H1 (cell line): Measurements from ENCODE around the gene ZNF526. TPM values are rescaled to one million over a fixed set of nuclear protein-coding genes. Genes with fewer than 3 reads are reported as not detected.

Source experiments
- ATF3 ChIP-seq: IDR thresholded peaks from 2 replicates; pipeline ENCODE4 v1.6.1; 2011; ENCODE audit warnings: low read depth, mild to moderate bottlenecking, low read length; ENCODE audit not compliant: insufficient read depth
- BACH1 ChIP-seq: IDR thresholded peaks from 2 replicates; pipeline ENCODE4 v1.6.1; 2012; ENCODE audit warnings: low read length, improper control_type of control experiment
- CBX5 ChIP-seq: fragments of 300-800, 300-1000 bp; sonication (generic); IDR thresholded peaks from 2 replicates; pipeline ENCODE4 v1.7.1; 2016; ENCODE audit warnings: antibody characterized with exemption, low read length, low read depth
- PHF8 ChIP-seq: fragments of 200-600 bp; sonication (generic); conservative IDR thresholded peaks from 2 replicates; pipeline ENCODE4 v1.7.1; 2012; ENCODE audit warnings: low read depth, mild to moderate bottlenecking, inconsistent platforms, low read length, moderate library complexity
- RAD21 ChIP-seq, 2 experiments: IDR thresholded peaks in 1 of 2; conservative IDR thresholded peaks in 1 of 2; 2 replicates each; pipeline ENCODE4 v1.6.1; 2011; ENCODE audit warnings: low read depth in 2 of 2, low read length in 2 of 2, improper control_type of control experiment in 1 of 2, inconsistent platforms in 1 of 2, mild to moderate bottlenecking in 1 of 2, moderate library complexity in 1 of 2
- TEAD4 ChIP-seq: IDR thresholded peaks from 2 replicates; pipeline ENCODE4 v1.6.1; 2012; ENCODE audit warnings: low read depth, low read length, inconsistent platforms, mixed read lengths
- ZNF274 ChIP-seq: IDR thresholded peaks from 2 replicates; pipeline ENCODE4 v1.7.0; 2012; ENCODE audit warnings: low read length, borderline replicate concordance; ENCODE audit errors: extremely low read depth
- polyA plus RNA-seq, 7 experiments: library from polyadenylated mRNA; depleted of rRNA in 3 of 7; stranded (reverse) in 5 of 7; unstranded in 2 of 7; fragments of >200 nt in 5 of 7; fragments of 200-250 nt in 2 of 7; gene quantifications; 1 replicate in 5 of 7; 2 replicates in 1 of 7; 4 replicates in 1 of 7; pipeline versions ENCODE4 v1.2.1 to v1.2.3, GENCODE V29; 2011 to 2013; ENCODE audit warnings: missing spikeins in 2 of 7, mixed read lengths in 2 of 7
- total RNA-seq: library from RNA; stranded (reverse); fragmentation: NEBNext Ultra II Directional; extraction: Animal tissue kit (Norgen Biotek cat#: 25700); gene quantifications from 2 replicates; pipeline ENCODE4 v1.2.1, GENCODE V29; 2021
- TF ChIP-seq, protein P1 (sequence below): fragments of 300-600 bp; sonication (generic); IDR thresholded peaks from 2 replicates; pipeline ENCODE4 v1.7.1; 2012; ENCODE audit warnings: low read length, moderate library complexity, mild to moderate bottlenecking, inconsistent platforms; ENCODE audit not compliant: insufficient replicate concordance

ZNF526 gene
- total and polyA plus RNA-seq, 2 of the 8 experiments (the other 6 are each of a cell fraction or from before 2014, with no cell fraction given), result 8.4 to 14.1 TPM

DNA sequence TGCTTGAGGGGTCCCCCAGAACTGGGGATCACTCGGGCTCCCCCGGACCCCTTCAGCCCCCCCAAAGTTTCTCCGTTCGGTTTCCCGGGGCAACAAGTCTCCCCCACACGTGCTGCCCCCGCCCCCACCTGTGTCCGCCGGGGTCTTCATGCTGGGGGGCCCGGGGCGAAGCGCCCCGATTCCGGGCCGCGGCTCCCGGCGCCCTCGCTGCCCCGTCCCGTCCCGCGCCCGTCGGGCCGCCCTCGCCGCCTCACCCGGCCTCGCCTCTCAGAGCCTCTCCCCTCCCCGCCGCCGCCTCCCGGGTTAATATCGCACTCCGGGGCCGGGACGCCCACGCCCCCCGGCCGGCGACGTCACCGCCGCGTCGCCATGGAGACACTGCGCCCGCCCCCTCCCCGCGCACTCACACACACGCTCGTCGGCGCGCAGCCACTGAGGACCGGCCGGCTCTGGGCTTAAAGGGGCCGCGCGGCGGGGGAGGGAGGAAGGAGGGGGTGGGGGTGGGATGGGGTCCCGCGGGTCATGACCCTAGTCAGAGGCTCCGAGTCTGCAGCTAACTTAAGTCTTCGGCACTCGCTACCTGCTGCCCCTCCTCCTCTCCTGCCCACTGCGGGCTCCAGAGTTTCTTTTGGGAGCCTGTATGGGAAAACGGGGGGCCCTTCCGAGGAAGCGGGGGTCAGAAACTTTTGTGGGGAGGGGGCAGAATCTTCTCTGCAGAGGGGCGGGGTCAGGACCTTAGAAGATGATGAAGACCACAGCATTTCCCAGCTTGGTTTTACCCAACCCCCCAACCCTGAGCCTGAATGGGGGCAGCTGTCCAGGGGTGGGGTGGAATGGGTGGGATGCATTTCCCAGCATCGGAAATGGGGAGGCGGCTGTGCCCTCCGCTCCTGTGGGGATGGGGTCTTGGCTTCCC, 35.0 kb downstream of the ZNF526 start, which contains the start of gene ERF (continued):
- TF ChIP-seq RAD21 (IDR thresholded peaks at IDR 0.05 in 1 of 2, conservative IDR thresholded peaks at IDR 0.05 in 1 of 2; ENCODE audit: low read depth in 2 of 2, low read length in 2 of 2) (no peak), ATF3 (no peak), ZNF274 (no peak), PHF8 (peak; percentile 60), TEAD4 (no peak), BACH1 (peak; percentile 24; the same call in 1 of the 2 replicates), CBX5 (no peak)
- TF ChIP-seq, protein P1, sequence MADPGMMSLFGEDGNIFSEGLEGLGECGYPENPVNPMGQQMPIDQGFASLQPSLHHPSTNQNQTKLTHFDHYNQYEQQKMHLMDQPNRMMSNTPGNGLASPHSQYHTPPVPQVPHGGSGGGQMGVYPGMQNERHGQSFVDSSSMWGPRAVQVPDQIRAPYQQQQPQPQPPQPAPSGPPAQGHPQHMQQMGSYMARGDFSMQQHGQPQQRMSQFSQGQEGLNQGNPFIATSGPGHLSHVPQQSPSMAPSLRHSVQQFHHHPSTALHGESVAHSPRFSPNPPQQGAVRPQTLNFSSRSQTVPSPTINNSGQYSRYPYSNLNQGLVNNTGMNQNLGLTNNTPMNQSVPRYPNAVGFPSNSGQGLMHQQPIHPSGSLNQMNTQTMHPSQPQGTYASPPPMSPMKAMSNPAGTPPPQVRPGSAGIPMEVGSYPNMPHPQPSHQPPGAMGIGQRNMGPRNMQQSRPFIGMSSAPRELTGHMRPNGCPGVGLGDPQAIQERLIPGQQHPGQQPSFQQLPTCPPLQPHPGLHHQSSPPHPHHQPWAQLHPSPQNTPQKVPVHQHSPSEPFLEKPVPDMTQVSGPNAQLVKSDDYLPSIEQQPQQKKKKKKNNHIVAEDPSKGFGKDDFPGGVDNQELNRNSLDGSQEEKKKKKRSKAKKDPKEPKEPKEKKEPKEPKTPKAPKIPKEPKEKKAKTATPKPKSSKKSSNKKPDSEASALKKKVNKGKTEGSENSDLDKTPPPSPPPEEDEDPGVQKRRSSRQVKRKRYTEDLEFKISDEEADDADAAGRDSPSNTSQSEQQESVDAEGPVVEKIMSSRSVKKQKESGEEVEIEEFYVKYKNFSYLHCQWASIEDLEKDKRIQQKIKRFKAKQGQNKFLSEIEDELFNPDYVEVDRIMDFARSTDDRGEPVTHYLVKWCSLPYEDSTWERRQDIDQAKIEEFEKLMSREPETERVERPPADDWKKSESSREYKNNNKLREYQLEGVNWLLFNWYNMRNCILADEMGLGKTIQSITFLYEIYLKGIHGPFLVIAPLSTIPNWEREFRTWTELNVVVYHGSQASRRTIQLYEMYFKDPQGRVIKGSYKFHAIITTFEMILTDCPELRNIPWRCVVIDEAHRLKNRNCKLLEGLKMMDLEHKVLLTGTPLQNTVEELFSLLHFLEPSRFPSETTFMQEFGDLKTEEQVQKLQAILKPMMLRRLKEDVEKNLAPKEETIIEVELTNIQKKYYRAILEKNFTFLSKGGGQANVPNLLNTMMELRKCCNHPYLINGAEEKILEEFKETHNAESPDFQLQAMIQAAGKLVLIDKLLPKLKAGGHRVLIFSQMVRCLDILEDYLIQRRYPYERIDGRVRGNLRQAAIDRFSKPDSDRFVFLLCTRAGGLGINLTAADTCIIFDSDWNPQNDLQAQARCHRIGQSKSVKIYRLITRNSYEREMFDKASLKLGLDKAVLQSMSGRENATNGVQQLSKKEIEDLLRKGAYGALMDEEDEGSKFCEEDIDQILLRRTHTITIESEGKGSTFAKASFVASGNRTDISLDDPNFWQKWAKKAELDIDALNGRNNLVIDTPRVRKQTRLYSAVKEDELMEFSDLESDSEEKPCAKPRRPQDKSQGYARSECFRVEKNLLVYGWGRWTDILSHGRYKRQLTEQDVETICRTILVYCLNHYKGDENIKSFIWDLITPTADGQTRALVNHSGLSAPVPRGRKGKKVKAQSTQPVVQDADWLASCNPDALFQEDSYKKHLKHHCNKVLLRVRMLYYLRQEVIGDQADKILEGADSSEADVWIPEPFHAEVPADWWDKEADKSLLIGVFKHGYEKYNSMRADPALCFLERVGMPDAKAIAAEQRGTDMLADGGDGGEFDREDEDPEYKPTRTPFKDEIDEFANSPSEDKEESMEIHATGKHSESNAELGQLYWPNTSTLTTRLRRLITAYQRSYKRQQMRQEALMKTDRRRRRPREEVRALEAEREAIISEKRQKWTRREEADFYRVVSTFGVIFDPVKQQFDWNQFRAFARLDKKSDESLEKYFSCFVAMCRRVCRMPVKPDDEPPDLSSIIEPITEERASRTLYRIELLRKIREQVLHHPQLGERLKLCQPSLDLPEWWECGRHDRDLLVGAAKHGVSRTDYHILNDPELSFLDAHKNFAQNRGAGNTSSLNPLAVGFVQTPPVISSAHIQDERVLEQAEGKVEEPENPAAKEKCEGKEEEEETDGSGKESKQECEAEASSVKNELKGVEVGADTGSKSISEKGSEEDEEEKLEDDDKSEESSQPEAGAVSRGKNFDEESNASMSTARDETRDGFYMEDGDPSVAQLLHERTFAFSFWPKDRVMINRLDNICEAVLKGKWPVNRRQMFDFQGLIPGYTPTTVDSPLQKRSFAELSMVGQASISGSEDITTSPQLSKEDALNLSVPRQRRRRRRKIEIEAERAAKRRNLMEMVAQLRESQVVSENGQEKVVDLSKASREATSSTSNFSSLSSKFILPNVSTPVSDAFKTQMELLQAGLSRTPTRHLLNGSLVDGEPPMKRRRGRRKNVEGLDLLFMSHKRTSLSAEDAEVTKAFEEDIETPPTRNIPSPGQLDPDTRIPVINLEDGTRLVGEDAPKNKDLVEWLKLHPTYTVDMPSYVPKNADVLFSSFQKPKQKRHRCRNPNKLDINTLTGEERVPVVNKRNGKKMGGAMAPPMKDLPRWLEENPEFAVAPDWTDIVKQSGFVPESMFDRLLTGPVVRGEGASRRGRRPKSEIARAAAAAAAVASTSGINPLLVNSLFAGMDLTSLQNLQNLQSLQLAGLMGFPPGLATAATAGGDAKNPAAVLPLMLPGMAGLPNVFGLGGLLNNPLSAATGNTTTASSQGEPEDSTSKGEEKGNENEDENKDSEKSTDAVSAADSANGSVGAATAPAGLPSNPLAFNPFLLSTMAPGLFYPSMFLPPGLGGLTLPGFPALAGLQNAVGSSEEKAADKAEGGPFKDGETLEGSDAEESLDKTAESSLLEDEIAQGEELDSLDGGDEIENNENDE, result no peak
